GM12873 (cell line): Measurements from ENCODE around the gene PAX2.

ENCODE experiments used
- CTCF ChIP-seq: IDR thresholded peaks from 2 replicates; pipeline ENCODE4 v1.5.1; 2012; ENCODE audit warnings: low read depth, mild to moderate bottlenecking, moderate library complexity, low read length, control low read depth; ENCODE audit not compliant: insufficient read depth; ENCODE audit errors: missing control alignments

The PAX2 gene

GRCh38 chr10:100727808-100728207, 17.6 kb upstream of the PAX2 start:
- no peak for TF ChIP-seq CTCF

- peak; percentile 31 for TF ChIP-seq CTCF
Observed at GRCh38 chr10:100728928-100729861, 16.2 kb upstream of the PAX2 start.

GRCh38 chr10:100729862-100730724, 15.3 kb upstream of the PAX2 start:
- TF ChIP-seq CTCF, result no peak

GRCh38 chr10:100730725-100731406, 14.5 kb upstream of the PAX2 start:
- no peak for TF ChIP-seq CTCF

- no peak for TF ChIP-seq CTCF
Observed at GRCh38 chr10:100731407-100732240, 13.8 kb upstream of the PAX2 start.

- TF ChIP-seq CTCF, result no peak
Observed at GRCh38 chr10:100732241-100732596, 13.2 kb upstream of the PAX2 start.
